GM12801 (cell line): ENCODE data around the gene EDC4.
A peak's percentile ranks its signal among the peaks of the same experiment; 100 is the strongest.

Experiments used
- TF ChIP-seq, protein P1 (sequence below): IDR thresholded peaks from one replicate; pipeline ENCODE4 v1.5.1; 2011; ENCODE audit warnings: control low read depth; ENCODE audit not compliant: insufficient read length; ENCODE audit errors: extremely low read depth

The EDC4 gene

DNA sequence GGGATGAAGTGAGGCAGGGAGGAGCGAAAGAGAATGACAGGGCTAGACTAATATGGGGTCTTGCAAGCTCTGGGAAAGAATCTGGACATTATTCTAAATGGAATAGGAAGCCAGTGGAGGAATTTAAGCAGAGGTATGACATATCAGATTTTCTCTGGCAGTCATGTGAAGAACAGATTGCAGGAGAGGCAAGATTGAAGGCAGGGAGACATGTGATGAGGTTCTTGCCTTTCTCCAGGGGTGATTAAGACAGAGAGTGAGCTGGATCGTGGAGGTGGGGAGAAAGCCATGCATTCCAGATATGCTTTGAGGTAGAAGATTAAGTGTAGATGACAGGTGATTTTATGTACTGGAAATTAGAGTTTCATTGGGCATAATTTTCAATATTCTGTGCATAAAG is 35.0 kb upstream of the EDC4 start:
- TF ChIP-seq, protein P1, sequence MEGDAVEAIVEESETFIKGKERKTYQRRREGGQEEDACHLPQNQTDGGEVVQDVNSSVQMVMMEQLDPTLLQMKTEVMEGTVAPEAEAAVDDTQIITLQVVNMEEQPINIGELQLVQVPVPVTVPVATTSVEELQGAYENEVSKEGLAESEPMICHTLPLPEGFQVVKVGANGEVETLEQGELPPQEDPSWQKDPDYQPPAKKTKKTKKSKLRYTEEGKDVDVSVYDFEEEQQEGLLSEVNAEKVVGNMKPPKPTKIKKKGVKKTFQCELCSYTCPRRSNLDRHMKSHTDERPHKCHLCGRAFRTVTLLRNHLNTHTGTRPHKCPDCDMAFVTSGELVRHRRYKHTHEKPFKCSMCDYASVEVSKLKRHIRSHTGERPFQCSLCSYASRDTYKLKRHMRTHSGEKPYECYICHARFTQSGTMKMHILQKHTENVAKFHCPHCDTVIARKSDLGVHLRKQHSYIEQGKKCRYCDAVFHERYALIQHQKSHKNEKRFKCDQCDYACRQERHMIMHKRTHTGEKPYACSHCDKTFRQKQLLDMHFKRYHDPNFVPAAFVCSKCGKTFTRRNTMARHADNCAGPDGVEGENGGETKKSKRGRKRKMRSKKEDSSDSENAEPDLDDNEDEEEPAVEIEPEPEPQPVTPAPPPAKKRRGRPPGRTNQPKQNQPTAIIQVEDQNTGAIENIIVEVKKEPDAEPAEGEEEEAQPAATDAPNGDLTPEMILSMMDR = no peak

DNA sequence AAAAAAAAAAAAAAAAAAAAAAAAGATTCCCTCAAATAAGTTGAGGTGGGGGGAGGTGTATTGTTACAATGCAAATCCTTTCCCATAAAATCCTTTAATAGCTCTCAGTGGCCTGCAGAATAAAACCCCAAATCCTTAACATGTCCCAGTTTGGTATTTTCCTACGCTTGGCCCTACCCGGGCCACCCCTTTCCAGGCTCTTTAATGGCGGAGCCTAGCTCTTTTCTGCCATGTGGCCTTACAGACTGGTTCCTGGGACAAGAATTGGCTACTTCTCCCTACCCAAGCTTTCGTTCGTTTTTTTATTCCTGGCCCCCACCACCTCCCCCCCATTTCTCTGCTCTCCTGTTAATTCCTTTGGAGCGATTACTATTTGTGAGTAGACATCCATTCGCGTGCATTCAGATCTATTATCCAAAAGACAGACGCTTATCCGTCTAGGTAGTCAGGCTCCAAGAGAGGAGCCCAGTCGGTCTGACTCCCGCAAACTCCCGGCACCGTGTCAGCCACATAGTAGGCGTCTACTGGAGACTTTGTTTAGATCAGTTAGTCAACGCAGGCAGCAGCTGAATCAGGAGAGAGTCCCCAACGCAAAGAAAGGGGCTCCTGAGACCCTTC is 31.5 kb upstream of the EDC4 start:
- TF ChIP-seq, protein P1 = no peak

DNA sequence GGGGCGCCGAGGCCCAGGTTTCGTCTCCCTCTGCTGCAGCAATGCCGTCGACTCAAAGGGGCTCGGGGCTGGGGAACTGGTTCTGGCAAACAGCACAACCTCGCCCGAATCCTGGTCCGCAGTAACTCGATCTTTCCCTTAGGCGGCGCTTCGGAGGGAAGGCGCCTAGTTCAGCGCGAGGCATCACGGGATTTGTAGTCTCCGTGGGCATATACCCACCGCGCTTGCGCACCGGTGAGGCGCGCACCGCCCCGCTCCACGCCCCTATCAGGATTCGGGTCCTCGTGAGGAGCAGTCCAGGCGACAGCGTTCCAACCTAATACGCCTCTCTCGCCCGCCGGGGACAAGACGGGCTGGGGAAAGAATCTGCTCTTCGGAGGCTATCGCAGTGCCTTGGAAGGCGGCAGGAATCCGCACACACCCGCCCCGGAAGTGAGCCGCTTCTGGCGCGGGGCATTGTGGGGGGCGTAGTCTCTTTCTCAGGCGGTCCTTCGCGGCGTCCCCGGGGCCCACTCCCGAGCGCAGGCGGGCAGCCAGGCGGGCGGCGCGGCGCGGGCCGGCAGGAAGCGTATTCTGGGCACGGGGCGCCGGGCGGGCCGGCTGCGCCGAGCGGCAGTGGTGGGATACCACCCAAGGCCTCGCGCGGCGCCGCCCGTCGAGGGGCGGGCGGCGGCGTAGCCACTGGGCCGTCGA is 30.9 kb upstream of the EDC4 start, which contains the start of gene THAP11:
Gene THAP11 (plus strand): TSS at position 505 of the 693 bp plus-strand sequence. CDS start 235 bp downstream, outside the sequence.
- TF ChIP-seq, protein P1 = peak; percentile 60

DNA sequence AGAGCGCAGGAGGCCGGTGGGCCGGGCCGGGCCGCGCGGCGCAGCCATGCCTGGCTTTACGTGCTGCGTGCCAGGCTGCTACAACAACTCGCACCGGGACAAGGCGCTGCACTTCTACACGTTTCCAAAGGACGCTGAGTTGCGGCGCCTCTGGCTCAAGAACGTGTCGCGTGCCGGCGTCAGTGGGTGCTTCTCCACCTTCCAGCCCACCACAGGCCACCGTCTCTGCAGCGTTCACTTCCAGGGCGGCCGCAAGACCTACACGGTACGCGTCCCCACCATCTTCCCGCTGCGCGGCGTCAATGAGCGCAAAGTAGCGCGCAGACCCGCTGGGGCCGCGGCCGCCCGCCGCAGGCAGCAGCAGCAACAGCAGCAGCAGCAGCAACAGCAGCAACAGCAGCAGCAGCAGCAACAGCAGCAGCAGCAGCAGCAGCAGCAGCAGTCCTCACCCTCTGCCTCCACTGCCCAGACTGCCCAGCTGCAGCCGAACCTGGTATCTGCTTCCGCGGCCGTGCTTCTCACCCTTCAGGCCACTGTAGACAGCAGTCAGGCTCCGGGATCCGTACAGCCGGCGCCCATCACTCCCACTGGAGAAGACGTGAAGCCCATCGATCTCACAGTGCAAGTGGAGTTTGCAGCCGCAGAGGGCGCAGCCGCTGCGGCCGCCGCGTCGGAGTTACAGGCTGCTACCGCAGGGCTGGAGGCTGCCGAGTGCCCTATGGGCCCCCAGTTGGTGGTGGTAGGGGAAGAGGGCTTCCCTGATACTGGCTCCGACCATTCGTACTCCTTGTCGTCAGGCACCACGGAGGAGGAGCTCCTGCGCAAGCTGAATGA is 30.1 kb upstream of the EDC4 start:
- TF ChIP-seq, protein P1 = no peak

DNA sequence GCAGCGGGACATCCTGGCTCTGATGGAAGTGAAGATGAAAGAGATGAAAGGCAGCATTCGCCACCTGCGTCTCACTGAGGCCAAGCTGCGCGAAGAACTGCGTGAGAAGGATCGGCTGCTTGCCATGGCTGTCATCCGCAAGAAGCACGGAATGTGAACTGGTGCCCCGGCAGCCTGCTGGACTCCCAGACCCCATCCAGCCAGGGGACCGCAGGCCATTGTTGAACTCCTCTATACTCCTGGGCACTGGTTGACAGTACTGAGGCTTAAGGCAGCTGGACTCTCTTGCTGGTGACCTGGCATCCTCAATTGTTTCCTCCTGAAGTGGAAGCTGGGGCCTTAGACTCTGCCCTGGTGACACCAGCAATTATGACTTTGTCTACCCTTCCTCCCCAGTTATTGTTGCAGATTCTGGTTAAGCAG is 29.5 kb upstream of the EDC4 start:
- TF ChIP-seq, protein P1 = no peak

DNA sequence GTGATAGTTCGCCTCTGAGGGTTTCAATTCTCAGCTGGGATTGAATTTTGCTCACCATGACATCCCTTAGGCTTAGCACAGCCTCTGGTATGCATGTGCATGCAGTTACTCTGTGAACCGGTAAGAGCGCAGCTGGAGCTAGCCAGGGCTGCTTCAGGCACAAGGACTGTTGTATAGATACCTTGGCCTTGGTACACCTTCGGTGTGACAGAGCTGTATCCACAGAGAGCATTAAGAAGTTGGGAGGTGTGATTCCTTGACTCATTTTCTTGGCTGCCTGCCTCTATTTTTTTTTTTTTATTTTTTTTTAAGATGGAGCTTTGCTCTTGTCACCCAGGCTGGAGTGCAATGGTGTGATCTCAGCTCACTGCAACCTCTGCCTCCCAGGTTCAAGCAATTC is 28.4 kb upstream of the EDC4 start:
- TF ChIP-seq, protein P1 = no peak

DNA sequence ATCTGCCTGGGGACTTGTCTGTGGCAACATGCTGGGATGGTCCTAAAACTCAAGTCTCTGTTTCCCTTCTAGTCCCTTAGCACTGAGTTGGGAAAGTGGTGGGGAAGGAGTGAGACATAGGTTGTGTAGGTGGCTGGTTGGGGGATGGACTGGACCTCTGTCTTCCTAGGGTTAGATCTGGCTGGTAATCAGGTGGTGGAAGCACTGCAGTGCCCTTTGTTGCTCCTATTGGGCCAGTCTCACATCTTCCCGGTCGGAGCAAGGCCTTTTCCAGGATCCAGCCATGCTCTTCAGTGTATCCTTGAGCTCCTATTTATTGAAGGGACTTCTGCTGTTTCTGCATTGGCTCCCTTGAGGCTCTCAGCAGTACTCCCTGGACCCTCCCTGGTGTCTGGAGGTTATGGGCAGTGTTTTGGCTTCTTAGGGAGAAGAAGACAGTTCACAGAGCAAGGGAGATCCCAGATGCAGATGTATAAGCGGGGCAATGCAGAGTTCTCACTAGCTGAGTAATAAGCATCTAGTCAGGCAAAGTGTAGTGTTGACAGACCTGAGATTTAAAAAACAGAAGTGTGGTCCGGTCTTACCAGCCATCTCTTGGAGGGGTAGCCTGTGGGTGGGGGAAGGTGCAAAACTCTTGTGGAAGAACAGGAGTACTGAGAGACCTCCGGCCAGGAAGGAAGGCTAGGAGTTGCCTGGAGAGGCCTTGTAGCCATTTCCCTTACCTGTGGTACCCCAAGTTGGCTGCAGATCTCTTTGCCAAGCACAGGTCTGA is 27.4 kb upstream of the EDC4 start:
- TF ChIP-seq, protein P1 = no peak
